ENCODE results near the gene POLR2L.

- no peak for TF ChIP-seq CEBPB (IDR thresholded peaks at IDR 0.05; ENCODE audit: low read depth)
- TF ChIP-seq CTCF (IDR thresholded peaks at IDR 0.05 in 2 of 3, conservative IDR thresholded peaks at IDR 0.05 in 1 of 3; ENCODE audit: borderline replicate concordance in 1 of 3, insufficient read depth in 1 of 3, low read depth in 2 of 3, low read length in 2 of 3) = no peak
- TF ChIP-seq ZNF274 (IDR thresholded peaks at IDR 0.05; ENCODE audit: low read depth, low read length) = no peak
- TF ChIP-seq FOSL1 (IDR thresholded peaks at IDR 0.05; ENCODE audit: low read depth) = no peak
- no peak for TF ChIP-seq EGR1 (IDR thresholded peaks at IDR 0.05; ENCODE audit: low read depth)
- TF ChIP-seq EZH2 (IDR thresholded peaks at IDR 0.05) = no peak
- no peak for TF ChIP-seq POLR2AphosphoS5 (IDR thresholded peaks at IDR 0.05; ENCODE audit: low read depth, low read length)
- no peak for TF ChIP-seq MAX (IDR thresholded peaks at IDR 0.05)
- no peak for TF ChIP-seq SP1 (IDR thresholded peaks at IDR 0.05; ENCODE audit: low read depth)
These were observed 17.4 kb downstream of the POLR2L start for GRCh38 chr11:824942-825341.
